Measurements from ENCODE around the gene KCND2.
A peak's percentile ranks its signal among the peaks of the same experiment; 100 is the strongest.
"Not testable (repeated sequence)": the region's sequence is repeated elsewhere in the genome, so short reads cannot be mapped to it uniquely, and the experiment has no call there.

The KCND2 gene

GRCh38 chr7:120519224-120519623, 246.2 kb downstream of the KCND2 start:
- Histone ChIP-seq H3K9me3 (ENCODE audit: control insufficient read depth, insufficient read depth, low read length) (no peaks in the 10 kb centered on the region), H3K9ac (ENCODE audit: low read depth, low read length) (no peak overlapping the region), H3K4me1 (ENCODE audit: insufficient read depth, low read length) (peaks cover 13% of the 10 kb centered on the region), H3K36me3 (ENCODE audit: insufficient read depth, low read length) (no peaks in the 10 kb centered on the region)

- peaks cover 17% of the 10 kb centered on the region for H3K4me1 ChIP-seq (ENCODE audit: insufficient read depth, low read length)
- peak overlapping the region; percentile 31 for H3K9ac ChIP-seq (ENCODE audit: low read depth, low read length)
- no peaks in the 10 kb centered on the region for H3K9me3 ChIP-seq (ENCODE audit: control insufficient read depth, insufficient read depth, low read length)
- no peaks in the 10 kb centered on the region for H3K36me3 ChIP-seq (ENCODE audit: insufficient read depth, low read length)
Measured at GRCh38 chr7:120521761-120522737, 249.1 kb downstream of the KCND2 start.

- Histone ChIP-seq H3K9ac (ENCODE audit: low read depth, low read length) (no peak overlapping the region), H3K36me3 (ENCODE audit: insufficient read depth, low read length) (no peaks in the 10 kb centered on the region), H3K9me3 (ENCODE audit: control insufficient read depth, insufficient read depth, low read length) (no peaks in the 10 kb centered on the region), H3K4me1 (ENCODE audit: insufficient read depth, low read length) (peaks cover 17% of the 10 kb centered on the region)
Measured at GRCh38 chr7:120523985-120524384, 251.0 kb downstream of the KCND2 start.

GRCh38 chr7:120526902-120527509, 254.0 kb downstream of the KCND2 start:
- Histone ChIP-seq H3K9me3 (ENCODE audit: control insufficient read depth, insufficient read depth, low read length) (no peaks in the 10 kb centered on the region), H3K9ac (ENCODE audit: low read depth, low read length) (no peak overlapping the region), H3K4me1 (ENCODE audit: insufficient read depth, low read length) (peaks cover 5% of the 10 kb centered on the region; the same call in 1 of the 2 replicates), H3K36me3 (ENCODE audit: insufficient read depth, low read length) (no peaks in the 10 kb centered on the region)

GRCh38 chr7:120529736-120530135, 256.8 kb downstream of the KCND2 start:
- Histone ChIP-seq H3K4me1 (ENCODE audit: insufficient read depth, low read length) (peaks cover 4% of the 10 kb centered on the region; the same call in 1 of the 2 replicates), H3K9me3 (ENCODE audit: control insufficient read depth, insufficient read depth, low read length) (no peaks in the 10 kb centered on the region), H3K36me3 (ENCODE audit: insufficient read depth, low read length) (no peaks in the 10 kb centered on the region), H3K9ac (ENCODE audit: low read depth, low read length) (no peak overlapping the region)

GRCh38 chr7:120538335-120538734, 265.4 kb downstream of the KCND2 start:
- Histone ChIP-seq H3K9ac (ENCODE audit: low read depth, low read length) (no peak overlapping the region), H3K4me1 (ENCODE audit: insufficient read depth, low read length) (no peaks in the 10 kb centered on the region), H3K36me3 (ENCODE audit: insufficient read depth, low read length) (no peaks in the 10 kb centered on the region), H3K9me3 (ENCODE audit: control insufficient read depth, insufficient read depth, low read length) (no peaks in the 10 kb centered on the region)

GRCh38 chr7:120539321-120539720, 266.3 kb downstream of the KCND2 start:
- Histone ChIP-seq H3K9ac (ENCODE audit: low read depth, low read length) (no peak overlapping the region), H3K36me3 (ENCODE audit: insufficient read depth, low read length) (no peaks in the 10 kb centered on the region), H3K9me3 (ENCODE audit: control insufficient read depth, insufficient read depth, low read length) (no peaks in the 10 kb centered on the region), H3K4me1 (ENCODE audit: insufficient read depth, low read length) (no peaks in the 10 kb centered on the region)

GRCh38 chr7:120547605-120548004, 274.6 kb downstream of the KCND2 start:
- H3K9me3 ChIP-seq (ENCODE audit: control insufficient read depth, insufficient read depth, low read length), result no peaks in the 10 kb centered on the region
- H3K4me1 ChIP-seq (ENCODE audit: insufficient read depth, low read length), result peaks cover 20% of the 10 kb centered on the region
- no peak overlapping the region for H3K9ac ChIP-seq (ENCODE audit: low read depth, low read length)
- no peaks in the 10 kb centered on the region for H3K36me3 ChIP-seq (ENCODE audit: insufficient read depth, low read length)

GRCh38 chr7:120550494-120551048, 277.6 kb downstream of the KCND2 start:
- H3K9ac ChIP-seq (ENCODE audit: low read depth, low read length), result no peak overlapping the region
- no peaks in the 10 kb centered on the region for H3K36me3 ChIP-seq (ENCODE audit: insufficient read depth, low read length)
- H3K4me1 ChIP-seq (ENCODE audit: insufficient read depth, low read length), result peaks cover 20% of the 10 kb centered on the region
- H3K9me3 ChIP-seq (ENCODE audit: control insufficient read depth, insufficient read depth, low read length), result no peaks in the 10 kb centered on the region

- Histone ChIP-seq H3K9me3 (ENCODE audit: control insufficient read depth, insufficient read depth, low read length) (no peaks in the 10 kb centered on the region), H3K9ac (ENCODE audit: low read depth, low read length) (no peak overlapping the region), H3K4me1 (ENCODE audit: insufficient read depth, low read length) (peaks cover 20% of the 10 kb centered on the region), H3K36me3 (ENCODE audit: insufficient read depth, low read length) (no peaks in the 10 kb centered on the region)
Measured at GRCh38 chr7:120553491-120553890, 280.5 kb downstream of the KCND2 start.

GRCh38 chr7:120554960-120555571, 282.1 kb downstream of the KCND2 start:
- H3K36me3 ChIP-seq (ENCODE audit: insufficient read depth, low read length), result no peaks in the 10 kb centered on the region
- peaks cover 13% of the 10 kb centered on the region for H3K4me1 ChIP-seq (ENCODE audit: insufficient read depth, low read length)
- no peak overlapping the region for H3K9ac ChIP-seq (ENCODE audit: low read depth, low read length)
- H3K9me3 ChIP-seq (ENCODE audit: control insufficient read depth, insufficient read depth, low read length), result no peaks in the 10 kb centered on the region

GRCh38 chr7:120564145-120564544, 291.2 kb downstream of the KCND2 start:
- Histone ChIP-seq H3K9me3 (ENCODE audit: control insufficient read depth, insufficient read depth, low read length) (no peaks in the 10 kb centered on the region), H3K36me3 (ENCODE audit: insufficient read depth, low read length) (no peaks in the 10 kb centered on the region), H3K4me1 (ENCODE audit: insufficient read depth, low read length) (no peaks in the 10 kb centered on the region)

GRCh38 chr7:120567204-120567603, 294.2 kb downstream of the KCND2 start:
- H3K9ac ChIP-seq (ENCODE audit: low read depth, low read length), result no peak overlapping the region
- no peaks in the 10 kb centered on the region for H3K9me3 ChIP-seq (ENCODE audit: control insufficient read depth, insufficient read depth, low read length)
- no peaks in the 10 kb centered on the region for H3K4me1 ChIP-seq (ENCODE audit: insufficient read depth, low read length)
- no peaks in the 10 kb centered on the region for H3K36me3 ChIP-seq (ENCODE audit: insufficient read depth, low read length)

More at GRCh38 chr7:120564145-120564544, 291.2 kb downstream of the KCND2 start:
- H3K9ac ChIP-seq (ENCODE audit: low read depth, low read length), result no peak overlapping the region

GRCh38 chr7:120578657-120579056, 305.7 kb downstream of the KCND2 start:
- H3K4me1 ChIP-seq (ENCODE audit: insufficient read depth, low read length); H3K36me3 ChIP-seq (ENCODE audit: insufficient read depth, low read length); H3K9ac ChIP-seq (ENCODE audit: low read depth, low read length); H3K9me3 ChIP-seq (ENCODE audit: control insufficient read depth, insufficient read depth, low read length): not testable (repeated sequence)
